Stimulated activated naive CD4-positive, alpha-beta T cell (primary cell): Measurements from ENCODE around the gene WNT7A.

ENCODE experiments used
- DNase-seq, 6 experiments: peaks; one replicate each; lab custom pipeline; 2025; lab: John Stamatoyannopoulos, UW

Gene WNT7A

DNA sequence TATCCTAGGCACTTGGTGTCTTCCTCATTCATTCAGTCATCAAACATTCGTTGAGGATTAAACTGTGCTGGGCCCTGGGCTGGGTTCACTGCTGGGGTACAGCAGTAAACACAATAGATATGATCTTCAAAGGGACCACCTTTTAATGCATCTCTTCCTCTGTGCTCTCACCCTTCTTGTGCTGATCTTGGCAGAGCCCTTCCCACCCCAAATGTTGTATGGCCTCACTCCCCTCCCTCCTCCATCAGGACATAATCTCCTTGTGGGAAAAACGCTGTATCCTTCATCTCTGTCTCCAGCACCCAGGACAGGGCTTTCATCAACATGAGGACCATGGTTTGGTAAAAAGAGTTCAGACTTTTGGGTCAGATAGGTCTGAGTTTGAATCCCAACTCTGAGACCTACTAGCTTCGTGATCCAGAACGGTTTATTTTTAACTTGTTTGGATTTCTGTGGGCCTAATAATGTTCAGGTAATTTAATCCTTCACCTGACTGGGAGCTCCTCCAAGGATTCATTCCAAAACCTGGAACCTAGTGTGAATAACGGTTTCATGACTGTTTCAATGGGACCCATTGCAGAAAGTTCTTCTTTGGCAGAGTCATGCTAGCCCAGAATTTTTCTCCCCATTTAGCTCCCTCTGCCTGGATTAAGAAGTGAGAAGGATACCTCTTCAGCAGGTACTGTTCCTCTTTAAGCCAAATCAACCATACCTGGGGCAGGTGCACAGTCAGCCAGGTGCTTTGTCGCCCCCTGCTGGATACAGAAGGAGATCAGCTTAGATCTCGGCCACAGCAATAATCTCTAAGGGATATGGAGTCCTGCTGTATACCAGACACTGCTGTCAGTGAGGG lies 5.2 kb upstream of the WNT7A start:
- peak; percentile 54 to 84 (median 68) for DNase-seq

DNA sequence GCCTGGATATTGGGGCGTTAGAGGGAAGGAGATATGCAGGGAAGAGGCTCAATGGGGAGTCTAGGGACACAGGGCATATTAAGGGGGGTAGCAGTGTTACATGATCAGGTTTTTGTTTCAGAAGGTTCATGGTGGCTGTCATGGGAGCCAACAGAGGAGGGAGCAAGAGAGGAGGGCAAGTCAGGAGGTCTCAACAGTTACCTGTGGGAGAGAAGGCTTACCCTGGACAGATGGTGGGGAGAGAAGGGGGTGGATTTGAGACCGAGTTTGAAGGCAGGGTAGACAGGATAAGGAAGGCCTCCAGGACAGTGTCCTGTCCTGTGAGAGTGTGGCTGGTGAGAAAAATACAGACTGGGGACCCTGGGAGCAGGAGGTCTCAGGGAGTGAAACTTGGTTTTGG lies 3.8 kb upstream of the WNT7A start:
- no peak for DNase-seq

DNA sequence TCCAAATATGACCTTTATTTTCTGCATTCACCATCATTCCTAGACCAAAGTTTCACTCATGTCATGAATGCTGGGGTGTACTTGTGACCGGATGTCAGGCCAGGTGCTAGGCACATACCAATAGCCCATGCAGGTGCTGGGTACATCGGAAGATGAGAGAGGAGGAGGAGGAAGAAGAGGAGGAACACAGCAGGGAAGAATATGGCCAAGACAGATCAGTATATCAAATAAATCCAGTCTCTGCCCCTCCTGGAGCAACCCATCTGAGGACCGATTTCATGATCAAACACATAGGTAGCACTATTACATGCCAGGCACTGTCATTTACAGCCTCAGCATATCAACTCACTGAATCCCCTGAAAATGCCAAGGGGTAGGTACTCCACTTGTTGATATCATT lies 3.0 kb upstream of the WNT7A start:
- no peak for DNase-seq

DNA sequence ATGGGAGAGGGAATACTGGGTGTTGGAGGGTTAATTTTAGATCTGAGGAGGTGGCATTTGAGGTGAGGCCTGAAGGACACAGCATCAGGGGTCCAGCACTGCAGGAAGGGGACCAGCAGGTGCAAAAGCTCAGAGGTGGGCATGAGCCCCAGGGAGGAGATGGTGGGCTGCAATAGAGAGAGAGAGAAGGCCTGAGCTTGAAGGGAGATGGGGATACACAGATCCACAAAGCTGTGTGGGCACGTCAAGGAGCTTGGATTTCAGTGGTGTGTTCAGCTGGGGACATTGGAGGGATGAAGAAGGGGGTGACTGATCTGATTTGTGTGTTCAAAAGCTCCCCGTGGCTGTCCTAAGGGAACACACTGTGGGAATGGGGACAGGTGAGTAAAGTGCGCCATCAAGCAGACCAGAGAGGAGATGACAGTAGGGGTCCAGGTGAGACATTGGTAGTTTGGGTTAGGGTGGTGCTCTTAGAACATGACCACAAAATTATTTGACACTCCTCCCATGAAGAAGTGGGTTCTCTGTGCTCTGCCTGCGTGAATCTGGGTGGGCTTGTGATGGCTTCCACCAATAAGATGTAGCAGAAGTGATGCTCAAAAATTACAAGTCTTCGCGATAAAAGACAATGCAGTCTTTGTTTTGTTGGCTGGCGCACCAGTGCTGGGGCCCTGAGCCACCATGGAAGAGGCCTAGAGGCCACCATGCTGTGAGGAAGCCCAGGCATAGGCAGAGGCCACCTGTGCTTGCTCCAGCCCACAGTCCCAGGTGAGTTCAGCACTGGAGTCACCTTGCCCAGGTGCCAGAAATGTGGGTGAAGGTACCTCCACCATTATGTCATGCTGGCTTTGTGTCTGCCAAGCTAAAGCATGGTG lies 1.9 kb upstream of the WNT7A start:
- DNase-seq = no peak

DNA sequence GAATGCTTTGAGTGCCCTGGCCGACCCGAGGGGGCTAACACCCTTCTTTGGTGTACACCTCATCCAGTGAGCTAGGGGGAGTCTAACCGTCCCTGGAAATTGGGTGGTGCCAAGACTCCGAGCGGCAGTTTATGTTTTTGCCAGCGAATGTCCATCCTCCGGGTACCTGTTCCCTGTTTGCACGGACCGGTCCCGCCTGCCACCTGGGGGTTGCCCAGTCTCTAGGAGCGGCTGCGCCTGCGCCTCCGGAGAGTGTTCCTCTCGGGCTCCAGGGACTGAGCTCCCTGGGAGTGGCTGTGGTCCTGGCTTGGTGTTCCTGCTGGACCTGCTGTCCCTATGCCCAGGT lies 913 bp upstream of the WNT7A start:
- DNase-seq = no peak

DNA sequence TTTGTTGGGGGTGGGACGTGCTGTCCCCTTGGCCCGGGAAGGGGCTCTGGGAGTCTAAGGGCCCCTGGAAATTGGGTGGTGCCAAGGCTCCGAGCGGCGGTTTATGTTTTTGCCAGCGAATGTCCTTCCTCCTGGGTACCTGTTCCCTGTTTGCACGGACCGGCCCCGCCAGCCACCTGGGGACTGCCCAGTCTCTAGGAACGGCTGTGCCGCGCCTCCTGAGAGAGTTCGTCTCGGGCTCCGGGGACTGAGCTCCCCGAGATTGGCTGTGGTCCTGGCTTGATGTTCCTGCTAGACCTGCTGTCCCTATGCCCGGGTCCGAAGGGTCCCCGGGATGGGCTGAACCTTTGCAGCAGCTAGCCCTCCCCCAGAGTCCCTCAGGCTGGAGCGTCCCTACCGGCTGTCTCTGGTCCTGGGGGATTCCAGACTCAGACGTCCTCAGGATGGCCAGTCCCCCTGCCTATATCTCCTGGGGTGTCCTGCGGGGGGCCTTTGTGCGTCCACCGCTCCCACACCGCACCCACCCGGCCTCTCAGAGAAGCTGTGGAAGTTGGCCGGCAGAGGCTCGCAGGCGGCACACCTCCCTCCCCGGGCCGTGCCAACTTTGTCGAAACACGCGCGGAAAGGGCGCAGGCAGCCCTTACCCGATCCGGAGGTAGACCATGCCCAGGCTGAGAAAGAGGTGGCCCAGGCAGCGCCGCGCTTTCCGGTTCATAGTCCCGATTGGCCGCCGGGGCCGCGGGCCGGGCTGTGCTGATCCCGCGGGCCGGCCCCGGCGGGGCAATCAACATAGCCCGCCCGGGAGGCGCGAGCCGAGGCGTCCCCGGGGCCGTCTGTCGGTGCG lies 547 bp downstream of the WNT7A start:
- peak in 4 of 6 experiments; percentile 25 to 83 (median 73) for DNase-seq

DNA sequence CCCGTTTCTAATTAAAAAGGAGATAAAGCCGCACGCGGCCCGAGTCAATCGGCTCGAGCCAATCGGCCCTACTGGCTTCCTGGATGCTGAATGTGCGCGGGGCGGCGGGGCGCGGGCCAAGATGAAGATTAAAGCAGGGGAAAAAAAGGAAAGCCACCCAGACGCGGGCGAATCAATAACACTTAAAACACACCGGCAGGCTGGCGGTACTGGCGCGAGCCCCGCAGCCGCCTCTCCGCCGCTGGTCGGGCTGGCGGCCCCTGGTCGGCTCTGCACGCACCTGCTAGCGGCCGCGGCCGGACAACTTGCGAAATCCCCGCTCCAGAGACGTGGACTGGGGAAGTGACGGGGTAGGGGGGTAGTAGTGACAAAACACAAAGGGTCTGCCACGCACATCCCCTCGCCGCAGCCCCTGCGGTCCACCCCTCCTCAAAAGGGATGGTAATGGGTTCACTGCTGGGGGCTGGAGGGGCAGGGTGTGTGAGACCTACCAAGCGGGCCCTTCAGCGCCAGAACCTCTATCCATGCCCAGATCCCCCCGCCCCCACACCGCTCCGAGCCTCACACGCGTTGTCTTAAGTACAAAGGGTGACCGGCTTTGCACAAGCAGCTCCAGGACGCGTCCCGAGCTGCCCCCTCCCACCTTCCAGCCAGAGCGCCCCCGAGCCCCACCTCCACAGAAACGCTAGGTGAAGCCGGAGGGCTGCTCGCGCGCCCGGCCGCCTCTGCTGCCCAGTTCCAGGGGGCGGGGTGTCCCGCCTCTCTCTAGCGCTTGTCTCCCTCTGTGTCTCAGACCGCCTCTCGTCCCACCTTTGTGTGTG lies 1.4 kb downstream of the WNT7A start:
- peak in 4 of 6 experiments; percentile 29 to 53 (median 38) for DNase-seq

DNA sequence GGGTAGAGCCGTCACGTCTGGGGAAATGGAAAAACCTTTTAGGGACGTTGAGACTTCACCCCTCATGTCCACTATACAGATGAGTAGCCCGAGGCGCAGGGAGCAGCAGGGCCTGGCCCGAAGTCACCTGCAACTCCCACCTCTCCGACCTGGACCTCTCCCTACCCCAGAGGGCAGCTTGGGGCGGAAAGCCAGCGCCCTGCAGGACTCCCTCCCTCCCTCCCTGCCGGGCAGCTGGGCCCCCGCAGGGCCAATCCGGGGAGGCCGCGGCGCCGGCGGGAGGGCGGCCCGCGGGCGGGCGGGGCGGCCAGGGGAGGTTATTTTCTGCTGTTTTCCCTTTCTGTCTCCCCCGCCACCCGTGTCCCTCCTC lies 2.0 kb downstream of the WNT7A start:
- no peak for DNase-seq

DNA sequence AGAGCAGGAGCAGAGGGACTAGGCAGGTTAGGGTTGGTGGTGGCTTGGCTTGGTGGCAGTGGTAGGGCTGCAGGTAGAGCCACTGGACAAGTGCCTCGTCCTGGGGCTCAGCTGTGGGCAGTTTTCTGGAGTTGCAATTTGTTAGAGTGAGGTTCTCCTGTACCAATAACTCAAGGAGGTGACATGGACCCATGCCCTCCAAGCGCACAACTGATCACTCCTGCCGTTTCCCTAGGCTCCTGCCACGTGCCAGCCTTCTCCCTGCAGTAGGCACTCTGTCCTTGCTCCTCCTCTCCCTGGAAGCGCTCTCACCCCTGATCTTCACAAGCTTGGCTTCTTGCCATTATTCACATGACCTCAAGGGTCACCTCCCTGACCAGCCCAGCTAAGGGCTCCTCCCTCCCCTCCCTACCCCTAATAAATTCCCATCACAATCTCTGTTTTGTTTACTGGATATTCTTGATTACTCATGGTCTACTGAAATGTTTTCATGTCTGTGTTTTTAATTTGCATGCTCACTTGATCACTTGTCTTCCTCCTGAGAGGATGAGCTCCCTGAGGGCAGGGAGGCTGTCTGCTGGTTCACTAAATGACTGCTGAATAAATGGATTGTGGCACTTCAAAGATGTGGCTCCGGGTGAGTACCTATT lies 3.3 kb downstream of the WNT7A start:
- no peak for DNase-seq

DNA sequence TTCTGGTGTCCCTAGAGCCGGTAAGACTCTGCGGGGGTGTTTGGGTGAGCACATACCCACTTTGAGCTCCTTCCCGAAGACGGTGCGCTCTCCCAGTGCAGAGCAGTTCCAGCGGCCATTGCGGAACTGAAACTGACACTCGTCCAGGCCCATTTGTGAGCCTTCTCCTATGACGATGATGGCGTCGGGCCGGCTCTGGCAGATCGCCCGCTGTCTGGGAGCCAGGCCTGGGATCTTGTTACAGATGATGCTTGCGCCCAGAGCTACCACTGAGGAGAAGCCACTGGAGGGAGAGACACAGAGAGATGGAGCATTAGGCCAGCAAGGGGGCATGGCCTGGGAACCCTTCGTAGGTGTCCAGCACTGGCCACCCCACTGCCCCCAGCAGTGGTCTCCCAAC lies 5.0 kb downstream of the WNT7A start:
- DNase-seq = no peak

DNA sequence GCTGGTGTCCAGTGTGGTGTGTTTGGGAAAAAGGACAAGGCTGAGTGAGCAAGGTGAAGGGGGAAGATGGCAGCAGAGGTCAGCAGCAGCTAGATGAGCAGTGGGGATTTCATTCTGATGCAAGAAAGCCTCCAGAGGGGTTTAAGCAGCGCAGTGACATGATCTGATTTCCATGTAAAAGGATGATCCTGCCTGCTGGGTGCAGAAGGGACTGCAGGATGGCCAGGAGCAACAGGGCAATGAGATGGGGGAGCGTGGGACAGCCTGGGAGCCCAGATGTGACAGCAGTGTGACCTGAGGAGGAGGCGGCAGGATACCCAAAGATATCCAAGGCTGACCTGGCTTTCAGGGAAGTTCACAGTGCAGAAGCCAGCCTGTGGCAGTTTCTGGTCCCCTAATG lies 6.1 kb downstream of the WNT7A start:
- DNase-seq = no peak

DNA sequence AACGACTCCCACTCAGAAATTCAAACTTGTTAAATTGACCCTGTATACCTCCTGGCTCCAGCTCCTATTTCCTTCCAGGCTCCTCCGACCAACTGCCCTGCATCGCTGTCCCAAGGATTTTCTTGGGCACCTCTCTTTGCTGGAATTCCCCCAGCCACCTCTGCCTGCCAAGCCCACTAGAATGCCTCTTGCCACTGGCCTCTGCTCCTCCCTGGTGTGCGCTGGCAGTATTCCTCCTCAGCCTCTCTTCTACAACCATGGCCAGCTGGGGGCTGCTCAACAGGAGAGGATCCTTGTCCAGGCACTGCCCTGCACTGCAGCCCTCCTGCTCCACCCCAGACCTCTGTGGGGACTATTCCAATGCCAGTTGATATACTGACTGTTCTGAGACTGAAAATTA lies 7.4 kb downstream of the WNT7A start:
- no peak for DNase-seq

DNA sequence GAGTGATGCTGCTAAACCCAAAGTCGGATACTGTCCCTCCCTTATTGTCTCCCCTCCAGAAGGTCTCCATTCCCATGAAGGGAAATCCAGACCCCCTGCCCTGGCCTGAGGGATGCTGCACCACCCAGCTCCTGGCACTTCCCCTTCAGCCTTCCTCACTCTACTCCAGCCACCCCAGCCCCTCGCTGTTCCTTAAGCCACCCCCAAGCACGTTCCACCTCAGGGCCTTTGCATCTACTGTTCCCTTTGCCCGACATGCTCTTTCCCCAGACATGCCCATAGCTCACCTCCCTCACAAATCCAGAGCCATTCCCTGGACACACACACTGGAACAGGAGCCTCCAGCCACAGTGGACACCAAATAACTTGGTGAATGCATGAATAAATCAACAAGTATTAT lies 8.1 kb downstream of the WNT7A start:
- no peak for DNase-seq

DNA sequence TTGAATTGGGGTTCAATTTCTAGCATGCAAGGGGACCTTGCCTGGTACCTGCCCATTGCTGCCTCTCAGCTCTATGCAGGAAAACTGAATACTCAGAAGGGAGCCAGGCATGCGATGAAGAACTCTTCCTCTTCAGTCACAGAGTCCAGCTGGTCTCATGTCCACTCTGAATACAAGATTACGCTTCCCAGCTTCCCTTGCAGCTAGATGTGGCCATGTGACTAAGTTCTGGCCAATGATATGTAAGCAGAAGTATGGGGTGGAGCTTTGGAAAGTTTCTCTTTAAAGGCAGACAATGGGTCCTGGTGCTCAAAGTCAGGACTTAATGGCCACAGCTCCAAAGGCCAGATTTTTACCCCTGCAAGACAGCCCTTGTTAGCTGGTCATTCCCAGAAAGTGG lies 9.0 kb downstream of the WNT7A start:
- DNase-seq = no peak

DNA sequence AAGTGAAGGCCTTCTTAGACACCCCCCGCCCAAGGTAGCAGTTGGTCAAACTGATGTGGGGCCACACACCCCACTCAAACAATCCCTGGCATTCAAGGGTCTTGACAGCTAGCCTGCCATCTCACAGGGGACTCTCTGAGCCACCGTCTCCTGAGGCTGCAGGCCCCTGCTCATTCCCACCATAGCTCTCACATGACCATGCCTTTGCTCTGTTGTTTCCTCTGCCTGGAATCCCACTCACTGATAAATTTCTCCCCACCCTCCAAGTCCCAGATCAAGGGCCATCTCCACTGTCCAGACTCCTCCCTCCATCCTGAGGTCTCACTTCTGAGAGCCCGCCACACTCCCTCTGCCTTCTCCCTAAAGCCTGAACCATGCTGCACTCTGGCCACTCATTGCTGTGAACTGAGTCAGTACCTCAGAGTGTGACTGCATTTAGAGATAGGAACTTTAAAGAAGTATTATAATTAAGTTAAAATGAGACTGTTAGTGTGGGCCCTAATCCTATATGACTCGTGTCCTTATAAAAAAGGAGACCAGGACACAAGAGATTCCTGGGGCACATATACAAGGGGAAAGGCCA lies 10.0 kb downstream of the WNT7A start:
- DNase-seq = no peak

DNA sequence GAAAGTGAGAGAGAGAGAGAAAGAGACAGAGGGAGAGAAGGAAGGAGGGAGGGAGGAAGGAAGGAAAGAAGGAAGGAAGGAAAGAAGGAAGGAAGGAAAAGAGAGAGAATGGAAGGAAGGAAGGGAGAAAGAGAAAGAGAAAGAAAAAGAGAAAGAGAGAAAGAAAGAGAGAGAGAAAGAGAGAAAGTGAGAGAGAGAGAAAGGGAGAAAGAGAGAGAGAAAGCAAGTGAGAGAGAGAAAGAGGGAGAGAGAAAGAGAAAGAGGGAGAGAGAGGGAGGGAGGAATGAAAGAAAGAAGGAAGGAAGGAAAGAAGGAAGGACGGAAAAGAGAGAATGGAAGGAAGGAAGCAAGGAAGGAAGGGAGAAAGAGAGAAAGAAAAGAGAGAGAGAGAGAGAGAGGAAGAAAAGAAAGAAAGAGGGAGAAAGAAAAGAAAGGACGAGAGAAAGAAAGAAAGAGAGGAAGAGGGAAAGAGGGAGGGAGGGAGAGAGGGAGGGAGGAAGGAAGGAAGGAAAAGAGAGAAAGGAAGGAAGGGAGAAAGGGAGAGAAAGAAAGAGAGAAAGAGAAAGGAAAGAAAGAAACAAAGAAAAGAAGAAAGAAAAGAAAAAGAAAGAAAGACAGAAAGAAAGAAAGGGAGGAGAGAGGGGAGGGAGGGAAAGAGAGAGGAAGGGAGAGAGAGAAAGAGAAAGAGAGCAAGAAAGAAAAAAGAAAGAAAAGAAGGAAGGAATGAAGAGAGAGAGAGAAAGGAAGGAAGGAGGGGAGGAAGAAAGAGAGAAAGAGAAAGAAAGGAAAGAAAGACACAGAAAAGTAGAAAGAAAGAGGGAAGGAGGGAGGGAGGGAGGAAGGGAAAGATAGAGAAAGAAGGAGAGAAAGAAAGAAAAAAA lies 10.8 kb downstream of the WNT7A start:
- DNase-seq = no peak

DNA sequence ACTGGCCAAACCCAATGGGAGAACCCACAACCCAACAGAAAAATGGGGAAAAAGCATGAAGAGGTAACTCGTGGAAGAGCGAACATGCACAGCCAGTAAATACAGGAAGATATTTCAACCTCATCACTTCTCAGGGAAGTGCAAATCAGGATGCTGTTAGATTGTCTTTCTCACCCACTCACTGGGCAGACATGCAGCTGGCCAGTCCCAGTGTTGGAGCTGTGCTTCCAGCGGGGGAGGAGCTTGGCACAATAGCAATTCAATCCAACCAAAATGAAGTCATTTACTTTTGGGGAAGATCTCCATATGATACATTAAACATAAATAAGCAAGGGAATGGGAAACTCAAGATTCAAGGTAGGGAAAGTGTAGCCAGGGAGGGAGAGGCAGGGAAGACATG lies 12.1 kb downstream of the WNT7A start:
- no peak for DNase-seq

DNA sequence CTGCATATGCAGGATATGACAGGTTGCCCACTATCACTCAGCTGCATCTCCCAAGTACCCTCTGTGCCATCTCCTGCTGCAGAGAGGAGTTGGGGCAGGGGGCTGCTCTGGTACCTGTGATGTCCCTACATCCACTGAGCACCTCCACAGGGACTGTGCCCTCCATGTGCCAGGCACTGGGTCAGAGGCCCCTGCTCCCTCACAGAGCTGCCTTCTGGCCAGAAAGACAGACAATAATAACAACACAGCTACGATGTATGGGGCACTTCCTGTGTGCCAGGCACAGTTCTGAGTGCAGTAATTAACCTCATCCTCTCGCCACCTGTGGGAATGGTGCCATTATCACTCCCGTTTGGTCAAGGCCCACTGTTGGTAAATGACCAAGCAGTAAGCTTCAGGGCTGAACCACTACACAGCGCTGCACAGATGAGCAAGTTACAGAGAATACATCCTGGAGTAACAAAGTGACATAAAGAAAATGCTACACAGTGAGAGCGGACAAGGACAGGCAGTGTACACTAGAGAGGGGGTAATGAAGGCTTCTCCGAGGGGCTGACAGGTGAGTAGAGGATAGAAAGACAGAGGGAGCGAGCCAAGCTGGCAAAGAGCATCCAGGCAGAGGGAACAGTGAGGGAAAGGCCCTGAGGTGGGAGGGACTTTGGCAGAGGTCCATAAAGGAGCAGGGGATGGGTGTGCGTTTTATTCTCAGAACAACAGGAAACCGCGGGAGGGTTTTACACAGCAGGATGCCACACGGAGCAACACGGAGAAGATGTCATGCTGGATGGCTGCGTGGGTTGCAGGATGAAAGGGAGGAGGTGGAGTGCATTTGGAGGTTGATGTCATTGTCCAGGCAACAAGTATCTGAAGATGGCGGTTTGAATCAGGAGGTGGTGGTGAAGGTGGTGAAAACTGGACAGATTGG lies 13.6 kb downstream of the WNT7A start:
- peak; percentile 46 to 87 (median 75) for DNase-seq

DNA sequence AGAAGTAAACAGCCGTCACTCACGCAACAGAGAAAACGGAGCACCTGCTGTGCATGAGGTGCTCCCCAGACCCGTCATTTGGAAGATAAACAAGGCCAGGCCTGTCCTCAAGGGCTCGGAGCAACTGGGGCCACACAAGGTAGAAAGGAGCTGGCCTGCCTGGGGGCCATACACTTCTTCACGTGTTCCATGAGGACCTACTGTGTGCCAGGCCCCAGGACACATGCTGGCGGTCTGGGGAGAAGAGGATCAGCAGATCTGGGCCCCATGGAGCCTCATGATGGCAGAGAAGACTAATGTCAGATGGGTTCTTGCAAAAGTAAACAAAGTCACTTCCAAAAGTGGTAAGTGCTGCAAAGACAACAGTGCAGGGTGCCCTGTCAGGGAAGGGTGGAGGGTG lies 14.3 kb downstream of the WNT7A start:
- no peak for DNase-seq
